GM23338 (cell line): ENCODE data around the gene FLNC. TPM values are rescaled to one million over a fixed set of nuclear protein-coding genes. Genes with fewer than 3 reads are reported as not detected.

Experiments
- ATAC-seq: fragments of 200-7000 bp; cut with Tn5 transposase; 3 replicates; pipeline ENCODE4 v1.9.1; 2020
- DNase-seq: peaks from one replicate; pipeline ENCODE4 v3.0.0-alpha.2; 2015; ENCODE audit warnings: low spot score
- H2AFZ ChIP-seq: fragments of 200-600 bp; sonication (generic); 2 replicates; pipeline ENCODE4 v1.8.0; 2016; ENCODE audit warnings: antibody characterized with exemption, mild to moderate bottlenecking, moderate library complexity
- H3F3A ChIP-seq: fragments of 200-600 bp; sonication (generic); replicated peaks from 2 replicates; pipeline ENCODE4 v1.8.0; 2017; ENCODE audit warnings: antibody characterized with exemption, mixed run types, low read depth
- H3K27ac ChIP-seq: fragments of 200-600 bp; sonication (generic); 2 replicates; pipeline ENCODE4 v1.6.1; 2016; ENCODE audit warnings: low read depth
- H3K27me3 ChIP-seq: fragments of 200-600 bp; sonication (generic); 2 replicates; pipeline ENCODE4 v1.8.0; 2016; ENCODE audit warnings: mild to moderate bottlenecking, mixed run types, moderate library complexity; ENCODE audit not compliant: insufficient read depth
- H3K36me3 ChIP-seq: fragments of 200-600 bp; sonication (generic); 2 replicates; pipeline ENCODE4 v1.8.0; 2016; ENCODE audit warnings: mild to moderate bottlenecking; ENCODE audit not compliant: insufficient read depth
- H3K4me1 ChIP-seq: fragments of 200-600 bp; sonication (generic); 2 replicates; pipeline ENCODE4 v1.8.0; 2016; ENCODE audit warnings: mild to moderate bottlenecking, moderate library complexity; ENCODE audit not compliant: insufficient read depth
- H3K4me2 ChIP-seq: fragments of 200-600 bp; sonication (generic); 2 replicates; pipeline ENCODE4 v1.7.1; 2017; ENCODE audit warnings: mixed run types
- H3K4me3 ChIP-seq: fragments of 200-600 bp; sonication (generic); 2 replicates; pipeline ENCODE4 v1.6.1; 2016; ENCODE audit warnings: mixed run types
- H3K79me2 ChIP-seq: fragments of 200-600 bp; sonication (generic); replicated peaks from 2 replicates; pipeline ENCODE4 v1.8.0; 2017; ENCODE audit warnings: mild to moderate bottlenecking; ENCODE audit not compliant: insufficient read depth
- H3K9me2 ChIP-seq: fragments of 200-600 bp; sonication (generic); 2 replicates; pipeline ENCODE4 v1.8.0; 2017; ENCODE audit not compliant: insufficient read depth
- H4K20me1 ChIP-seq: fragments of 200-600 bp; sonication (generic); replicated peaks from 2 replicates; pipeline ENCODE4 v1.8.0; 2017; ENCODE audit warnings: mild to moderate bottlenecking; ENCODE audit not compliant: insufficient read depth
- H3K27ac Mint-ChIP-seq: 2 replicates; pipeline ENCODE4 v1.8.0; 2020; ENCODE audit warnings: inconsistent platforms, mild to moderate bottlenecking, moderate library complexity, mixed read lengths
- H3K27me3 Mint-ChIP-seq: 3 replicates; pipeline ENCODE4 v1.8.0; 2022; ENCODE audit warnings: low read depth, mild to moderate bottlenecking, moderate library complexity, mixed read lengths, inconsistent platforms; ENCODE audit not compliant: insufficient read depth, poor library complexity
- H3K36me3 Mint-ChIP-seq: 3 replicates; pipeline ENCODE4 v1.8.0; 2021; ENCODE audit warnings: low read depth, mild to moderate bottlenecking, inconsistent platforms, moderate library complexity, mixed read lengths
- H3K4me1 Mint-ChIP-seq: 3 replicates; pipeline ENCODE4 v1.8.0; 2020; ENCODE audit warnings: mild to moderate bottlenecking, inconsistent platforms, mixed read lengths
- H3K4me3 Mint-ChIP-seq: 3 replicates; pipeline ENCODE4 v1.8.0; 2021; ENCODE audit warnings: moderate library complexity, mild to moderate bottlenecking, inconsistent platforms, mixed read lengths
- H3K9me3 Mint-ChIP-seq: 3 replicates; pipeline ENCODE4 v1.8.0; 2020; ENCODE audit warnings: moderate library complexity, mild to moderate bottlenecking, inconsistent platforms, mixed read lengths
- EZH2 ChIP-seq: fragments of 200-600 bp; sonication (generic); IDR thresholded peaks from one replicate; pipeline ENCODE4 v1.8.0; 2017; ENCODE audit warnings: antibody characterized with exemption, mild to moderate bottlenecking, low read depth; ENCODE audit not compliant: unreplicated experiment
- JUNB ChIP-seq: IDR thresholded peaks from one replicate; pipeline ENCODE4 v1.6.1; 2016; ENCODE audit warnings: antibody characterized with exemption; ENCODE audit not compliant: unreplicated experiment
- NANOG ChIP-seq: IDR thresholded peaks from 2 replicates; pipeline ENCODE4 v1.6.1; 2016; ENCODE audit warnings: antibody characterized with exemption, borderline replicate concordance
- POLR2AphosphoS5 ChIP-seq: IDR thresholded peaks from 2 replicates; pipeline ENCODE4 v1.6.1; 2016; ENCODE audit warnings: antibody characterized with exemption, low read depth
- ZNF331 ChIP-seq: fragments of 250-450 bp; sonication (Bioruptor Pico); IDR thresholded peaks from 2 replicates; pipeline ENCODE4 v1.5.0; 2020; ENCODE audit warnings: low read depth, mild to moderate bottlenecking, moderate library complexity
- polyA plus RNA-seq: library from polyadenylated mRNA; unstranded; fragments of >200 nt; fragmentation: Nextera tagmentation; extraction: Ambion mirVana; gene quantifications from 2 replicates; pipeline ENCODE4 v1.2.1, GENCODE V29; 2016
- total RNA-seq: library from RNA; depleted of rRNA; stranded (reverse); fragments of >200 nt; shearing (Covaris generic); gene quantifications from 2 replicates; pipeline ENCODE4 v1.2.3, GENCODE V29; 2014
- TF ChIP-seq, protein P1 (sequence below): fragments of 250-450 bp; sonication (Bioruptor Pico); IDR thresholded peaks from 2 replicates; pipeline ENCODE4 v1.5.0; 2020; ENCODE audit warnings: mild to moderate bottlenecking, moderate library complexity
- TF ChIP-seq, protein P2 (sequence below): IDR thresholded peaks from one replicate; pipeline ENCODE4 v1.6.1; 2018; ENCODE audit warnings: antibody characterized with exemption; ENCODE audit not compliant: unreplicated experiment

FLNC gene
- total and polyA plus RNA-seq, 2 experiments from 2014 or later = 0.65 to 11.8 TPM

- TF ChIP-seq, protein P1, sequence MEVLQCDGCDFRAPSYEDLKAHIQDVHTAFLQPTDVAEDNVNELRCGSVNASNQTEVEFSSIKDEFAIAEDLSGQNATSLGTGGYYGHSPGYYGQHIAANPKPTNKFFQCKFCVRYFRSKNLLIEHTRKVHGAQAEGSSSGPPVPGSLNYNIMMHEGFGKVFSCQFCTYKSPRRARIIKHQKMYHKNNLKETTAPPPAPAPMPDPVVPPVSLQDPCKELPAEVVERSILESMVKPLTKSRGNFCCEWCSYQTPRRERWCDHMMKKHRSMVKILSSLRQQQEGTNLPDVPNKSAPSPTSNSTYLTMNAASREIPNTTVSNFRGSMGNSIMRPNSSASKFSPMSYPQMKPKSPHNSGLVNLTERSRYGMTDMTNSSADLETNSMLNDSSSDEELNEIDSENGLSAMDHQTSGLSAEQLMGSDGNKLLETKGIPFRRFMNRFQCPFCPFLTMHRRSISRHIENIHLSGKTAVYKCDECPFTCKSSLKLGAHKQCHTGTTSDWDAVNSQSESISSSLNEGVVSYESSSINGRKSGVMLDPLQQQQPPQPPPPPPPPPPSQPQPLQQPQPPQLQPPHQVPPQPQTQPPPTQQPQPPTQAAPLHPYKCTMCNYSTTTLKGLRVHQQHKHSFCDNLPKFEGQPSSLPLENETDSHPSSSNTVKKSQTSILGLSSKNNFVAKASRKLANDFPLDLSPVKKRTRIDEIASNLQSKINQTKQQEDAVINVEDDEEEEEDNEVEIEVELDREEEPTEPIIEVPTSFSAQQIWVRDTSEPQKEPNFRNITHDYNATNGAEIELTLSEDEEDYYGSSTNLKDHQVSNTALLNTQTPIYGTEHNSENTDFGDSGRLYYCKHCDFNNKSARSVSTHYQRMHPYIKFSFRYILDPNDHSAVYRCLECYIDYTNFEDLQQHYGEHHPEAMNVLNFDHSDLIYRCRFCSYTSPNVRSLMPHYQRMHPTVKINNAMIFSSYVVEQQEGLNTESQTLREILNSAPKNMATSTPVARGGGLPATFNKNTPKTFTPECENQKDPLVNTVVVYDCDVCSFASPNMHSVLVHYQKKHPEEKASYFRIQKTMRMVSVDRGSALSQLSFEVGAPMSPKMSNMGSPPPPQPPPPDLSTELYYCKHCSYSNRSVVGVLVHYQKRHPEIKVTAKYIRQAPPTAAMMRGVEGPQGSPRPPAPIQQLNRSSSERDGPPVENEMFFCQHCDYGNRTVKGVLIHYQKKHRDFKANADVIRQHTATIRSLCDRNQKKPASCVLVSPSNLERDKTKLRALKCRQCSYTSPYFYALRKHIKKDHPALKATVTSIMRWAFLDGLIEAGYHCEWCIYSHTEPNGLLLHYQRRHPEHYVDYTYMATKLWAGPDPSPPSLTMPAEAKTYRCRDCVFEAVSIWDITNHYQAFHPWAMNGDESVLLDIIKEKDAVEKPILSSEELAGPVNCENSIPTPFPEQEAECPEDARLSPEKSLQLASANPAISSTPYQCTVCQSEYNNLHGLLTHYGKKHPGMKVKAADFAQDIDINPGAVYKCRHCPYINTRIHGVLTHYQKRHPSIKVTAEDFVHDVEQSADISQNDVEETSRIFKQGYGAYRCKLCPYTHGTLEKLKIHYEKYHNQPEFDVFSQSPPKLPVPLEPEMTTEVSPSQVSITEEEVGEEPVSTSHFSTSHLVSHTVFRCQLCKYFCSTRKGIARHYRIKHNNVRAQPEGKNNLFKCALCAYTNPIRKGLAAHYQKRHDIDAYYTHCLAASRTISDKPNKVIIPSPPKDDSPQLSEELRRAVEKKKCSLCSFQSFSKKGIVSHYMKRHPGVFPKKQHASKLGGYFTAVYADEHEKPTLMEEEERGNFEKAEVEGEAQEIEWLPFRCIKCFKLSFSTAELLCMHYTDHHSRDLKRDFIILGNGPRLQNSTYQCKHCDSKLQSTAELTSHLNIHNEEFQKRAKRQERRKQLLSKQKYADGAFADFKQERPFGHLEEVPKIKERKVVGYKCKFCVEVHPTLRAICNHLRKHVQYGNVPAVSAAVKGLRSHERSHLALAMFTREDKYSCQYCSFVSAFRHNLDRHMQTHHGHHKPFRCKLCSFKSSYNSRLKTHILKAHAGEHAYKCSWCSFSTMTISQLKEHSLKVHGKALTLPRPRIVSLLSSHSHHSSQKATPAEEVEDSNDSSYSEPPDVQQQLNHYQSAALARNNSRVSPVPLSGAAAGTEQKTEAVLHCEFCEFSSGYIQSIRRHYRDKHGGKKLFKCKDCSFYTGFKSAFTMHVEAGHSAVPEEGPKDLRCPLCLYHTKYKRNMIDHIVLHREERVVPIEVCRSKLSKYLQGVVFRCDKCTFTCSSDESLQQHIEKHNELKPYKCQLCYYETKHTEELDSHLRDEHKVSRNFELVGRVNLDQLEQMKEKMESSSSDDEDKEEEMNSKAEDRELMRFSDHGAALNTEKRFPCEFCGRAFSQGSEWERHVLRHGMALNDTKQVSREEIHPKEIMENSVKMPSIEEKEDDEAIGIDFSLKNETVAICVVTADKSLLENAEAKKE = no peak
- no peak for TF ChIP-seq ZNF331 (CRISPR knock-in tag)
- TF ChIP-seq, protein P2, sequence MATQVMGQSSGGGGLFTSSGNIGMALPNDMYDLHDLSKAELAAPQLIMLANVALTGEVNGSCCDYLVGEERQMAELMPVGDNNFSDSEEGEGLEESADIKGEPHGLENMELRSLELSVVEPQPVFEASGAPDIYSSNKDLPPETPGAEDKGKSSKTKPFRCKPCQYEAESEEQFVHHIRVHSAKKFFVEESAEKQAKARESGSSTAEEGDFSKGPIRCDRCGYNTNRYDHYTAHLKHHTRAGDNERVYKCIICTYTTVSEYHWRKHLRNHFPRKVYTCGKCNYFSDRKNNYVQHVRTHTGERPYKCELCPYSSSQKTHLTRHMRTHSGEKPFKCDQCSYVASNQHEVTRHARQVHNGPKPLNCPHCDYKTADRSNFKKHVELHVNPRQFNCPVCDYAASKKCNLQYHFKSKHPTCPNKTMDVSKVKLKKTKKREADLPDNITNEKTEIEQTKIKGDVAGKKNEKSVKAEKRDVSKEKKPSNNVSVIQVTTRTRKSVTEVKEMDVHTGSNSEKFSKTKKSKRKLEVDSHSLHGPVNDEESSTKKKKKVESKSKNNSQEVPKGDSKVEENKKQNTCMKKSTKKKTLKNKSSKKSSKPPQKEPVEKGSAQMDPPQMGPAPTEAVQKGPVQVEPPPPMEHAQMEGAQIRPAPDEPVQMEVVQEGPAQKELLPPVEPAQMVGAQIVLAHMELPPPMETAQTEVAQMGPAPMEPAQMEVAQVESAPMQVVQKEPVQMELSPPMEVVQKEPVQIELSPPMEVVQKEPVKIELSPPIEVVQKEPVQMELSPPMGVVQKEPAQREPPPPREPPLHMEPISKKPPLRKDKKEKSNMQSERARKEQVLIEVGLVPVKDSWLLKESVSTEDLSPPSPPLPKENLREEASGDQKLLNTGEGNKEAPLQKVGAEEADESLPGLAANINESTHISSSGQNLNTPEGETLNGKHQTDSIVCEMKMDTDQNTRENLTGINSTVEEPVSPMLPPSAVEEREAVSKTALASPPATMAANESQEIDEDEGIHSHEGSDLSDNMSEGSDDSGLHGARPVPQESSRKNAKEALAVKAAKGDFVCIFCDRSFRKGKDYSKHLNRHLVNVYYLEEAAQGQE = no peak
- TF ChIP-seq NANOG = no peak
- no peak for TF ChIP-seq POLR2AphosphoS5
These were observed 39.7 kb downstream of the FLNC start (continued) for GRCh38 chr7:128869944-128870285.

GRCh38 chr7:128871050-128871449 is 40.8 kb downstream of the FLNC start:
- no peak for DNase-seq
- Histone ChIP-seq H3K36me3 (no peaks in the 10 kb centered on the region), H3K4me2 (no peak overlapping the region), H3K27ac (no peak overlapping the region), H2AFZ (no peak overlapping the region), H3F3A (0 out of 2 replicates have a peak, but pooled peaks cover 12% of the 10 kb centered on the region), H3K4me1 (peaks cover 19% of the 10 kb centered on the region), H3K4me3 (no peak overlapping the region), H3K27me3 (peaks cover 56% of the 10 kb centered on the region), H3K79me2 (no peaks in the 10 kb centered on the region), H3K9me2 (no peaks in the 10 kb centered on the region), H4K20me1 (peaks cover 3% of the 10 kb centered on the region; the same call in 1 of the 2 replicates)
- no peak for ATAC-seq
- Mint-ChIP-seq H3K27me3 (peaks cover 42% of the 10 kb centered on the region), H3K27ac (no peak overlapping the region), H3K36me3 (no peaks in the 10 kb centered on the region; the same call in 1 of the 3 replicates), H3K9me3 (no peaks in the 10 kb centered on the region; the same call in 2 of the 3 replicates), H3K4me3 (no peak overlapping the region; the same call in 2 of the 3 replicates), H3K4me1 (peaks cover 26% of the 10 kb centered on the region)
- TF ChIP-seq, protein P1 = no peak
- TF ChIP-seq JUNB (no peak), EZH2 (no peak)
